GM19468 (cell line): ENCODE data around the gene SNPH.
"Not testable (repeated sequence)": the region's sequence is repeated elsewhere in the genome, so short reads cannot be mapped to it uniquely, and the experiment has no call there.

Experiments used
- ATAC-seq: cut with Tn5 transposase; IDR thresholded peaks from one replicate; pipeline ENCODE4 v1.9.1; 2021; ENCODE audit warnings: mild to moderate bottlenecking, moderate library complexity, moderate number of reproducible peaks; ENCODE audit not compliant: unreplicated experiment; ENCODE audit errors: extremely low read depth

Gene SNPH

DNA sequence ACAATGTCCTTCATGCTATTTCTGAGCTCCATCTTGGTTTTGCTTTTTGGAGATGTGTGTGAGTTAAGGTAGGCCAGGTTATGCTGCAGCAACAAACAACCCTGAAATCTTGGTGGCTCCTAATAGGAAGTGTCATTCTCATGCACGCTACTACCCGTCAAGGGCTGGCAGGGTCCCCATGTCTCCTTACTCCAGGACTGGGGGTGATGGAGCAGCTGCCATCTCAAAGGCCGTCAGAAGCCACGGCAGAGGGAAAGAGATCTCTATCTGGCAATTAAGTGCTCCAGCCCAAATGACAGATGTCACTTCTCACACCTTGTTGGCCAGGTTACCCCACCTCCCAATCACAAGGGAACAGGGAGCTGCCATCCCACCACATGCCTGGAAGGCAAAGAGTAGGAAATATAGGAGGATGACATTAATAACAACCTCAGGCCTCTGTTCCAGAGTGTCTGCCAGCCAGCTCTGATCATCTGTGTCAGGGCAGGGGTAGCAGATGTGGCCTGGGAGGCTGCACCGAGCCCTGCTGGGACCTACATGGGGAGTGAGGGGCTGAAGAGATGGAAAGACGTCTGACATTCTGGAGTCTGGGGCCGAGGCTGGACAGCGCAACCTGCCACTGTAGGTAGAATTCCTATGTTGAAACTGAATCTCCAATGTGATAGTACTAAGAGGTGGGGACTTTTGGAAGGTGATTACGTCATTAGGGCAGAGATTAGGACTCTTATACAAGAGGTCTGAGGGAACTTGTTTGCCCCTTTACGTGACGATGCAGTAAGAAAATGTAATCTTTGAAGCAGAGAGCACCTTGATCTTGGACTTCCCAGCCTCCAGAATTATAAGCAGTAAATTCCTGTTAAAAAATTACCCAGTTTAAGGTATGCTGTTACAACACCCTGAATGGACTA, 67.6 kb downstream of the SNPH start:
- ATAC-seq = no peak

DNA sequence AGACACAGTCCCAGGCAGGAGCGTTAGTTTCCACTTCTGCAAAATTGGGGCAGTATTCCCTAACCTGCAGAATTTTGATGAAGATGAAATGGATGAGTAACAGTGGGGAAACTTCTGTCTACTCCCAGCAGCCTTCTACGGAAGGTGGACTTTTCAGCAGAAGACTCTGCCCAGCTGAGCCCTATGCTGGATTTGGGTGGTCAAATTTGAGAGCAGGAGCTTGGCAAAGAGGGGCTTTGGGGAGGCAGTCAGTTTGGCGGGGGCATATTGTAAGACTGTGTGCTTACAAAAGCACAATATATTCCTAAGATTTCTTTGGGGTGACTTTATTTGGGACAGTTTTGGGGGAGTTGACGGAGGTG, 68.3 kb downstream of the SNPH start:
- ATAC-seq = no peak

DNA sequence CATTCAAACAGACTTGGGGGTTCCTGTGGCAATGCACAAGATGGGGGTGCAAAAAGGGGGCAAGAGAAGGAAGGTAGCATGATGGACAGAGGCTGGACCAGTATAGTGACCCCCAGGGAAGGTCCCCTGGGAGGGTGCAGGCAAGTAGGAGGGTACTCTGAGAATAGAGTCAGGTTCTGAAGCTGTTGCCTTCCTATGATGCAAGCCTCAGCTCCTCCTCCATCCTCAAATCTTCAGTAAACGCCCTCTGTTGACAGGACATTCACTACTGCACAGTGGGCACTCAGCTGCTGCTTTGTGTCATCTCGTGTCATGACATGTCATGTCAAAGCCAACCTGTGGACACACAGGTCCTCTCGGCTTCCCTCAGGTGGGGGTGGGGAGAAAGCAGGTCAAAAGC, 68.7 kb downstream of the SNPH start:
- no peak for ATAC-seq

DNA sequence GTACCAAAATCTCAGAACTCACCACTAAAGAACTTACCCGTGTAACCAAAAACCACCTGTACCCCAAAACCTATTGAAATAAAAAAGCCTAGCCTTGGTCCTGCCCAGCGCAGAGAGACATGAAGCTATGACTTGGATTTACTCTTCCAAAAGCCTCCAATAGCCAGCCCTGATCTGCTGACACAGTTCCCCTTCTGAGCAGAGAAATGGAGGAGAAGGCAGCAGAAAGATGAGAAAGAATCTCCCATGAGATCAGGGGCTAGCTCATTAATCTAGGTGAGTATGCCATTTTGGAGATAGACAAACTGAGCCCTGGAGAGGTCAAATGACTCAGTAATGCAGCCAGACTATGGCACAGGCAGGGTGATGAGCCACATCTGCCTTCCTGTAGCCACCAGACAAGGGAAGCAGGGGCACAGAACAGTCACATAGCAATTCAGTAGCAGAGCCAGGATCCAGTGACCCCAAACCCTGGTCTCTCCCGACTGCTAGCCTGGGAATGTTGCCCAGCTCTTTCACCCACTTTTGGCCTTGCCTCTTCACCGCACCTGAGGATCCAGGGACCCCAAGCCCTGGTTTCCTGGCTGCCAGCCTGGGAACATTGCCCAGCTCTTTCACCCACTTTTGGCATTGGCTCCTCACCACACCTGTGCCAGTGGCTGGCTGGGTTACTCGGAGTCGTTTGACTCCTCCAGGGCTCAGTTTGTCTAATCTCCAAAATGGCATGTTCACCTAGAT, 70.0 kb downstream of the SNPH start:
- no peak for ATAC-seq

DNA sequence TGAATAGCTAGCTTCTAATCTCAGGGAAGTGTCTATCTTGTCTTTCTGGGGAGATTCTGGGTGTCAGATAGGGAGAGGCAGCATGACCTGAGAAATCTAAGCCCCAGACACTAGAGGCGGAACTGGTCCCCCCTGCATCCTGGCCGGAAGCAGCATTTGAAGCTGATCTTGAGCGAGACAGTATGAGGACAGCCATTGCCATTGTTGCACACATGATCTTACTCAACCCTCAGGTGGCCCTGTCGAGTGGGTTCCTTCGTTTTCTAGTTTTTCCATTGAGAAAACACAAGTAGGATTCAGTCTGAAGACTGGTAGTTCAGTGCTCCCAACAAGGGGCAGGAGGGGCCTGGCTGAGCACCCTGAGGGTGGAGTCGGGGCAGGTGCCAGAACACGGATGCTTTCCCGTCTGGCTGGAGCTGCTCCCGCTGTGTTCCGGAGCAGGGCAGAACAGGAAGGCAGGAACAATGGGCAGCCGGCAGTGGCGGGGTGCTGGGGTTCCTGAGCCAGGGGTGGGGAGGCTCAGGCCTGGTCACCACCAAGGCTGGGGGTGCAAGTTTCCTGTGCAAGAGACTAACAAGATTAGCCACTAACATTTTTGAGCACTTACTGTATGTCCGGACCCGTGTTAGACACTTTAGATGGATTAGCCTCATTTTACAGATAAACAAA, 70.7 kb downstream of the SNPH start:
- ATAC-seq = no peak

DNA sequence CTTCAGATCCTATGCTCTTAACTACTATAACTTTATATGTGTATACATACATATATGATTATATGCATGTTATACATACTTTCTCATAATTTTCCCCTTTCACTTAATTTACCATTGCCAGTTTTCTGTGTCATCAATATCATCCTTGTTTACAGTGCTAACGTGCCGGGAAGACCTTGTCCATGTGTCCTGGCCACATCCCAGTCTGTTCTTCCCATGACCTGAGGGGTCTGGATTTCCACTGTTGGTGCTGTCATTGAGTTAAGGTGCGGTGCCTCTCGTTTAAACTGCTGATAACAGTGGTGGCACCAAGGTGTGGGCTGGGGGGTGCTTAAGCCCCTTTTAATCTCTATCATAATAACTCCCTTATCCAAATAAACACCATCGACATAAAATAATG, 71.3 kb downstream of the SNPH start:
- ATAC-seq = no peak

DNA sequence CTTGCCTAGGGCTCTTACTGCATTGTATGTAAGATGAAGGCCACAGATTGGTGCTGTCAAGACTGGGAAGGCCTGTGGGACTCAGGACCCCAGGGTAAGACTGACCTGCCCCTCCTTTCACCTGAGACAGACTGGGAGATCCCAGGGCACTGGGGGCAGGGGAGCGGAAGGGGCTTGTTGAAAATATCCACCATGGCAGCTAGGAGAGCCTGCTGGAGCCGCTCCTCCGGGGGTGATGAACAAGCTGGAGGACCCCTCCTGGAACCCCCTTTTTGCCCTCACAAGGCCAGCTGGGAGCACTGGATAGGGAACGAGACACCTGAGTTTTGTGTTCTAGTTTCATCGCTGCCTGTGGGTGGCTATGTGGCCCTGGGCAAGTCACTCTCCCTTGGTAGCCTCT, 72.0 kb downstream of the SNPH start:
- no peak for ATAC-seq

DNA sequence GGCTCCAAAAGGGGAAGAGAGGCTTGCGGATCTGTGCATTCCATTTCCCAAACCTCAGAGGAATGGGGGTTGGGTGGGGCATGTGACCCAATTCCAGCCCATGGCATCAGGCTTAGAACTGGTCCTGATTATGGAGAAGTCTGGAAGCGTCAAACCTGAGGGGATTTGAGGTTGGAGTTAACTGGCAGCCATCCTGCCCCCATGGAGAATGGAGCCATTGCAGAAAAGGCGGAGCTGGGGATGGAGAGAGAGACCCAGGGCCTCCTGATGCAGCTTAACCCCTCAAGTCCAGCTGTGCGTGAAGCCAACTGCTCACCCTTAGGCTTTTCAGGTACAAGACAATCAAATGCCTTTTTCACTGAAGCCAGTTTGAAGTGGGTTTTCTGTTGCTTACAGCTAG, 72.7 kb downstream of the SNPH start:
- no peak for ATAC-seq

DNA sequence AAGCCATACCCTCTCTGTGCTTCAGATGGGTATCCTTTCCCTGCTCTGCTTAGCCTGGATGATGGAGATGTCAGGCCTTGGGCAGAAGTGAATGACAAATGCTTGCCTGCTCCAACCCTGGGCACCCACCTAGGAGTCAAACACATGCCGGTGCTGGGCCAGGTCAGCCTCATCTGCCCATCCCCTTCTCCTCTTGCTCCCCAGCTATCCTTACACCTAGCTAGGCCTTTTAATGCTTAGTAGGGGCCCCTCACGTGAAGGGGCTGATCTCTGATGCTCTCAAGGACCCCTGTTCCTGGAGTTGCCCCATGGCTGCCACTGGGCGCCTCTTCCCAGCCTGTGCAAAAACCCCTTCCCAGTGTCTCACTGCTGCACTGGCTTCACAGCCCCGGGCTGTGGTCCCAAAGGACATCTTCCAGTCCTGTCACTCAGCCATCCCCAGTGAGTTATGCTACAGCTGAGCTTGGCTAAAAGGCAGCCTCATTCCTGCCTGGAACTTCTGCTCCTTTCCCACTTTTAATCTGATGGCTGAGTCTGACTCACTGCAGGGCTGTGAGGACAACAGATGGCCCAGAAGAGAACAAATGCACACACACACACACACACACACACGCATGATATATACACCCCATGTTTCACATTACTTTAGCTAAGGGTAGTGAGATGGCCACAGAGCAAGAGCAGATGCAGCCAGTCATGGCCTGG, 75.6 kb downstream of the SNPH start:
- ATAC-seq = no peak

DNA sequence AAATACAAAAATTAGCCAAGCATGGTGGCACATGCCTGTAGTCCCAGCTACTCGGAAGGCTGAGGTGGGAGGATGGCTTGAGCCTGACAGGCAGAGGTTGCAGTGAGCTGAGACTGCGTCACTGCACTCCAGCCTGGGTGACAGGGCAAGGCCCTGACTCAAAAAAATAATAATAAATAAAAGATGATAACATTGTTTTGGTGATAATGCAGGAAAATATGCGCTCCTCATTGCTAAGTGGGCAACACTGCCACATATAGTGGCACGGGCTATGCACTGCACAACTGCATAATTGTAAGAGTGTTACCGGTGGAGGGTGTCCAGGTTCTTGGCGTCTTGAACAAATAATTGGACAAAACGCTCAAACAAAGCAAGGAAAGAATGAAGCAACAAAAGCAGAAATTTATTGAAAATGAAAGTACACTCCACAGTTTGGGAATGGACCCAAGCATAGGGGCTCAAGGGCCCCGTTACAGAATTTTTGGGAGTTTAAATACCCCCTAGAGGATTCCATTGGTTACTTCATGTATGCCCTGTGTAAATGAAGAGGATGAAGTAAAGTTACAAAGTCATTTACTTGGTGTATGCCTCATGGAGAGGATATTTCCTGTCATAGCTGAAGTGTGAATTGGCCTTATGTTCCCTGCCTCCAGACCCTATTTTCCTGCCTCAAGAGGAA, 77.5 kb downstream of the SNPH start:
- not testable (repeated sequence) for ATAC-seq

DNA sequence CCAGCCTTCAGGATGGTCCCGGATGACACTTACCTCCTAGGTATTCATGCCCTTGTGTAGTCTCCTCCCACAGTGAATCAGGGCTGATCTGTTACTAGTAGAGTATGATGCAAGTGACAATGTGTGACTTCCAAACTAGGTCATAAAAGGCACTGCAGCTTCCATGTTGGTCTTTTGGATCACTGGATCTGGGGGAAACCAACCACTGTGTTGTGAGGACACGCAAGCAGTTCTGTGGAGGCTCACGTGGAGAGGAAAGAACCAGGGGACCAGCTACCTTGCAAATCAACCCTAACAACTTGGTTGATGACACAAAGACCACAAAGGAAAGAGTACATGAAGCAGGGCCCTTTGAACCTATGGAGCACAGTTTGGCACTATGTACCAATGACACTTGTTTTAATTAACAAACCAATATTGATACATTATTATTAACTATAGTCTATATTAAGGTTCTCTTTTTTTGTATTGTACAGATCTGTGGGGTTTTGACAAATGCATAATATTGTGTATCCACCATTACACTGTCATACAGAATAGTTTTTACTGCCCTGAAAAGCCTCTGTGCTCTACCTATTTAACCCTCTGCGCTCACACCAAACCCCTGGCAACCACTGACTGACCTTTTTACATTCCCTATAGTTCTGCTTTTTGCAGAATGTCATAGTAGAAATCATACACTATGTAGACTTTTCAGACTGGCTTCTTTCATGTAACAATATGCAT, 79.1 kb downstream of the SNPH start:
- no peak for ATAC-seq

DNA sequence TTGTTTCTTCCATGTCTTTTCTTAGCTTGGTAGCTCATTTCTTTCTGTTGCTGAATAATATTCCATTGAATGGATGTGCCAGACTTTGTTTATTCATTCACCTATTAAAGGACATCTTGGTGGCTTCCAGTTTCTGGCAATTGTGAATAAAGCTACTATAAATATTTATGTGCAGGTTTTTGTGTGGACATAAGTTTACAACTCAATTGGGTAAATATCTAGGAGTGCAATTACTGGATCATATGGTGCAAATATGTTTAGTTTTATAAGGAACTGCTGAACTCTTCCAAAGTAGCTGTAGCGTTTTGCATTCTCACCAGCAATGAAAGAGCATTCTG, 79.6 kb downstream of the SNPH start:
- no peak for ATAC-seq

DNA sequence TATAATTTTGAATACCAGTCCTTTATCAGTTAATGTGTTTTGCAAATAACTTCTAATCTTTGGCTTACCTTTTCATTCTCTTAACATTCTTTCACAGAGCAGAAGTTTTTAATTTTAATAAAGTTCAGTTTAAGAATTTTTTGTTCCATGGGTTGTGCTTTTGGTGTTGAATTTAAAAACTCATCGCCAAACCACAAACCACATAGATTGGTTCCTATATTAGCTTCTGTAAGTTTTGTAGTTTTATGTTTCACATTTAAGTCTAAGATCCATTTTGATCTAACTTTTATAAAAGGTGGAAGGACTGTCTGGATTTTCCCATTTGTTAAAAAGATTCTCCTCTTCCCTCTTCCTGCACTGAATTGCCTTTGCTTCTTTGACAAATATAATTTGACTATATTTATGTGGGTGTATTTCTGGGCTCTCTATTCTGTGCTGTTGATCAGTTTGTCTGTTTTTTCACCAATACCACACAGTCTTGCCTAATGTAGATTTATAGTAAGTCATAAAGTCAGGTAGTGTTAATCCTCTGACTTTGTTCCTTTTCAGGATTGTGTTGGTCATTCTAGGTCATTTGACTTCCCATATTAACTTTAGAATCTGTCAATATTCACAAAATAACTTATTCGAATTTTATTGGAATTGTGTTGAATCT, 80.3 kb downstream of the SNPH start:
- no peak for ATAC-seq

DNA sequence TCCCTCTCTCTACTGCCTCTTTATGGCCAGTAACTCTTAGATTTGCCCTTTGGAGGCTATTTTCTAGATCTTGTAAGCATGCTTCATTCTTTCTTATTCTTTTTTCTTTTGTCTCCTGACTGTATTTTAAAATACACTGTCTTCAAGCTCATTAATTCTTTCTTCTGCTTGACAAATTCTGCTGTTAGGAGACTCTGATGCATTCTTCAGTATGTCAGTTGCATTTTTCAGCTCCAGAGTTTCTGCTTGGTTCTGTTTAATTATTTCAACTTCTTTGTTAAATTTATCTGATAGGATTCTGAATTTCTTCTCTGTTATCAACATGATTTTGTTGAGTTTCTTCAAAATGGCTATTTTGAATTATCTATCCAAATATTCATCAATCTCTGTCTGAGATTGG, 87.9 kb downstream of the SNPH start:
- ATAC-seq = no peak

DNA sequence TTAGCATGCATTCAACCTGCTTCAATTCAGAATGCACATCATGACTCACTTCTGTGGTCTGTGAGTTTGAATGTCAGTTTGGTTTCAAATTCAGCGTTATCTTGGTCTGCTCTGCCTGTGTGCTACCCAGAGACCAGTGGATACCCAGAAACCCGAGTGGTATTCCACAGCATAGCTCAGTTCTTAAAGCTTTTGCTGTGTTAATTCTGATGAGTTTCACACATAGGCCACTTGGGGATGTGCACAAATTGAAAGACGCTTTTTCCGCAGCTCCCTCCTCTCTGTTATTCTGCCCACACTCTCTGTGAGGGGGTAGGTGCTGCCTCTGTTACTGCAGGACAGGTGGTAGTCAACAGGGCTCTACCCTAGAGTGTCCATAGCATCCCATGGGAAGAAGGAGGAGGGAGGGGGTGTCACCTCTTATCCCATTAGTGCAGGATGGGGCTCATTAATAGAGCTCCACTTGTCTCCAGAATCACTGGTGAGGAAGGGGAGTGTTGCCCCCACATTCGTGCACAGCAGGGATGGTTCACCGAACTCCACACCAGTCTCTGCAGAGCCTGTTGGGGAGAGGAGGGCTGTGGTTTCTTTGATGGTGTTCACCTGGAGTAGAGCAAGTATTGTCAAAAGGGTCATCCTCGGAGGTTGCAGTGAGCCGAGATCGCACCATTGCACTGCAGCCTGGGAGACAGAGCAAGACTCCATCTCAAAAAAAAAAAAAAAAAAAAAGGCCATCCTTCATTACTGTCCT, 92.0 kb downstream of the SNPH start:
- ATAC-seq = no peak
